Activated CD4-positive, alpha-beta T cell treated with anti-CD3 and anti-CD28 coated beads for 24 hours (primary cell): ENCODE results near the gene GTF2H3.

Experiments
- DNase-seq, 2 donors: peaks; one replicate each; pipeline ENCODE4 v3.0.0-alpha.2; 2020; ENCODE audit warnings: low read depth in 2 of 2

The GTF2H3 gene

DNA sequence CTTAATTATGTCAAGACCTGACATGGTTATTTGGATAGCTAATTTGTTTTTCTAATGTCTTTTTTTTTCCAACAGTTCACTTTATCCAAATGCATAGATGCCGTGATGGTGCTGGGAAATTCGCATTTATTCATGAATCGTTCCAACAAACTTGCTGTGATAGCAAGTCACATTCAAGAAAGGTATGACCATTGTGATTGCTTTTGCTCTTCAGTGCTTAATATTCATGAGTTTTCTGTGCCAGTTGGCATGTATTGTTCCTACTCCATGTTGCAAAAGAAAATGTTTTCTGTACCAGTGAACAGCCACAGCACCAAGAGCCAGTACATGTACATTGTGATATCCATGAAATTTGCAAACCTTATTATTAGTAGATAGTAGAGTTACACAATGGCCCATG is 11.8 kb downstream of the GTF2H3 start:
- no peak for DNase-seq

- DNase-seq = no peak
These were observed 12.2 kb downstream of the GTF2H3 start for GRCh38 chr12:123645878-123646277.

GRCh38 chr12:123648401-123648800 is 14.8 kb downstream of the GTF2H3 start:
- no peak for DNase-seq

DNA sequence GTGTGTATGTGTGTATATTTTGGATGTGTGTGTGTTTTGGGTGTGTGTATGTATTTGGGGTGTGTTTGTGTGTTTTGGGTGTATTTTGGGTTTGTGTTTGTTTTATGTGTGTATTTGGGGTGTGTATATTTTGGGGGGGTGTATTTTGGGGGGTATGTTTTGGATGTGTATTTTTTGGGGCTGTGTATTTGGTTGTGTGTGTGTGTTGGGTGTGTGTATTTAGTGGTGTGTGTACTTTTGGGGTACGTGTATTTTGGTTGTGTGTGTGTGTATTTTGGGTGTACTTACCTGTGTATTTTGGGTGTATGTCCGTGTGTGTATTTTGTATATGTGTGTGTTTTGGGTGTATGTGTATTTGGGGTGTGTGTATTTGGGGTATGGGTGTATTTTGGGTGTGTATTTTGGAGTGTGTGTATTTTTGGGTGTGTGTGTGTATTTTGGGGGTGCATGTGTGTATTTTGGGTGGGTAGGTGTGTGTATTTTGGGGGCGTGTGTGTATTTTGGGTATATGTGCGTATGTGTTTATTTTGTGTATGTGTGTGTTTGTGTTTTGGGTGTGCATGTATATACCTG is 20.6 kb downstream of the GTF2H3 start:
- no peak for DNase-seq

DNA sequence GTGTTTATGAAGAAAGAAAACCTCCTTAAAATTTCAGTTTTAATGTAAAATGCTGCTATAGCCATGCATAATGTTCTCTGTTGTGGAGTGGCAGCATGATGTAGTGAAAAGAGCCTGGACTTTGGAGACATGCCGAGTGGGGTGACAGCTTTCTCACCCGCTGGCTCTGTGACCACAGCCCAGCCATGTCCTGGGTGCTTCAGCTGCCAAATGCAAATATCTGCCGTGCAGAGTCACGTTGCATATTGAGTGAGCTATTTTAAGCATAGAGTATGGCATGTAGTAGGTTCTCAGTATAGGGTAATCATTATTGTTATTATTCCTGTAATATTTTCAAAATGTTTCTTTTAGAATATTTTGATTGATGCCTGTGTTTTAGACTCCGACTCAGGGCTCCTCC is 21.8 kb downstream of the GTF2H3 start:
- DNase-seq = no peak

GRCh38 chr12:123656392-123656791 is 22.8 kb downstream of the GTF2H3 start:
- DNase-seq = no peak

- DNase-seq = no peak
These were observed 23.6 kb downstream of the GTF2H3 start for GRCh38 chr12:123657211-123657610.

DNA sequence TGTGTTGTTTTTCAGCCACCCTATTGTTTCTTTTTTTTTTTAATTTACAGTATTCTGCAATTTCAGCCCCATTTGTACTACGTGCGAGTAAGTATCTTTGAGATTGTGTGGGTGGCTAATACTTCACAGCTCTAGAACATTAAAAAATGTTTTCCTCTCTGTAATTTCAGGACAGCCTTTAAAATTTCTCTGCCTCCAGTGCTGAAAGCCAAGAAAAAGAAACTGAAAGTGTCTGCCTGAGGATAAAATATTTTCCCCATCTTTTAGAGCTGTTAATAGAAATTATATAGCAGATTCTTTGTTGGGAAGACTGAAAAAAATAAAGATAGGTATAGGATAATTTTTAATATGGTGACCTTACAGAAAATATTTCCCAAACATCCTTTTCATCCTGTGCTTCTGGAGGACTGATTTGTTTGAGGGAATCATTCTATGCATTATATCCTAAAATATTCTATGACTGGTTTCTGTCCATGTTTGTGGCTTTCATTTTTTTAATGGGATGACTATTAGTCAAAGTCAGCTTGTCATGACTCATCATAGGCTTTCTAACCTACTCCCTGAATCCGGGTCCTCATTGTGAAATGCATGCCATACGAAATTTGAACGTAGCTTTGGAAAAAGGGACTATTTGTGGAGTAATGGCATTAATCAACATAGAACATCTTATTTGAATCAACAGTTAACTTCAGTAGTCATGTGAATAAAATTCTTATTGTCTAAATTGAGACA is 26.5 kb downstream of the GTF2H3 start:
- DNase-seq = no peak

GRCh38 chr12:123667771-123668170 is 34.1 kb downstream of the GTF2H3 start:
- no peak for DNase-seq

DNA sequence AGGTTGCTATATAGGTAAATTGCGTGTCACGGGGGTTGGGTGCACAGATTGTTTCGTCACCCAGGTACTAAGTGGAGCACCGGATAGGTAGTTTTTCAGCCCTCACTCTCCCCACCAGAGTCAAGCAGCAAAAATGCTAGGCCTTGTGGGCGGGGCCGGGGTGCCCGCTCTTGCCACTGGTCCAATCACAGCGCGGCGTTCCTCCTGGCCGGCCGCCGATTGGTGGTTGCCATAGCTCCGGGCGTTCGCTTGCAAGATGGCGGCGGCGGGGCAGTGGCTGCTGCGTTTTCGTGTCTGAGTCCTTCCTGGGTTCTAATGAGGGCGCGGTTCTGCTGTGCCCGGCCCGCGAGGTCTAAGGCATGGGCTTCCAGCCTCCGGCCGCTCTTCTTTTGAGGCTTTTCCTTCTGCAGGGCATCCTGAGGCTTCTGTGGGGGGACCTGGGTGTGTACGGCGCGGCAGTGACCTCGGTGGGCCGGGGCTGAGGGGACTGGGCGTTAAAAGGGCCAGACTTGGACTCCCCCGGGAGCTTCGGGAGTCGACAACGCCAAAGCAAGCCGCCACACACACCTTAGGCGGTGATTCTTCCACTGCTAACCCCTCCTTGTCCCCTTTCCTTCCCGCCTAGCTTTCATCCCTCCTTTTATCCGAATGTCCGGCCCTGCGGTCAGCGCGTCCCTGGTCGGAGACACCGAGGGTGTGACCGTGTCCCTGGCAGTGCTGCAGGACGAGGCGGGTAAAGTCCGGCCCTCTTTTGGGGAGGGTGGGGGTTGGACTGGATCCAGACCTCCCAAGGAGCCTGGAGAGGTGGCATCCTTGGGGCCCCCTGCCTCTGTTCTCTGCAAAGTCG is 37.5 kb downstream of the GTF2H3 start, which contains the start of gene TCTN2:
Gene TCTN2, plus strand, starts transcription at position 232 of the 847 bp plus-strand sequence. Its CDS starts 128 bp downstream, at position 360.
- peak; percentile 88 to 93 for DNase-seq

DNA sequence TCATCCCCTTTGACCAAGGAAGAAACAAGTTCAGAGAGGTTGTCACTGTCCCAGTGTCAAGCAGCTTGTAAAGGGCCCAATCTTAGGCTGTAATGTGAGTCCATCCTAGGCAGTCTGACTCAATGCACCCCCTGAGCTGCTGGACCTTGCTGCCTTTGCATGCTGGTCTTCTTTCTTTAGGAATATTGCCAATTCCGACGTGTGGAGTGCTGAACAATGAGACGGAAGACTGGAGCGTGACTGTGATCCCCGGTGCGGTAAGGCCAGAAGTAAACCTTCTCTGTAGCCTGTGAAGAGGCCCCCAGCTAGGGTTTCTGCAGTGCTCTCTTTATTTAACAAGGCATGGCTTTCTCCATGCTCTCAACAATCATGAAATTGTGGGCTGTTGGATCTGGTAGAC is 38.2 kb downstream of the GTF2H3 start:
- no peak for DNase-seq

DNA sequence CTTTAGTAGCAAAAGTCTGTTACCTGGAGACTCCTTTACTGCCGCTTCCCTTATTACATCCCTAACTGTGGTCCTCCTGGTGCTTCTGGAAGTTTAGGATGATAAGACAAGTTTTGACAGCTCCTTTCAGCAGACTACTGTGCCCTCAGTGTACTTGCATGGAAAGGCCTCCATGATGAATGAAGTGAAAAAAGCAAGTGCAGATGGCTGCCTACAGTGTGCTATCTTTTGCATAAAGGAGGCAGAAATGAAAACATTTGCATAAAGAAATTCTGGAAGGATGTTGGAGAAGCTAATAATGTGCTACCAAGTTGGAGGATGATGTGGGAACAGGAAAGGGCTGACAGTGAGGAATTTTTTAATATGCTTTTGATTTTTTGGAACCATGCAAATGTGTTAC is 41.8 kb downstream of the GTF2H3 start:
- no peak for DNase-seq

- DNase-seq = no peak
These were observed 43.1 kb downstream of the GTF2H3 start for GRCh38 chr12:123676616-123677320.

DNA sequence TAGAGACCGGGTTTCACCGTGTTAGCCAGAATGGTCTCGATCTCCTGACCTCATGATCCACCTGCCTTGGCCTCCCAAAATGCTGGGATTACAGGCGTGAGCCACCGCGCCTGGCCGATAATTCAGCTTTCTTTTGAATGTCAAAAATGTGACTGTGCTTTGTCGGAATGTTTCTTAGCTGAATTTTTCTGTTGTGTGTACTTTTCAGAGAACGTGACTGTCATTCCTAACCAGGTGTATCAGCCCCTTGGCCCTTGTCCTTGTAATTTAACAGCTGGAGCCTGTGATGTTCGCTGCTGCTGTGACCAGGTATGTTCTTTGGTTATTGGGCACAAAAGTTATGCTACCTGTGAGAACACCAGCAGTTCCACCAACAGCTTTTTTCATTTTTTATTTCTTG is 45.4 kb downstream of the GTF2H3 start:
- no peak for DNase-seq

- no peak for DNase-seq
These were observed 48.0 kb downstream of the GTF2H3 start for GRCh38 chr12:123681605-123682004.

- DNase-seq = no peak
These were observed 50.3 kb downstream of the GTF2H3 start for GRCh38 chr12:123683964-123684363.

- no peak for DNase-seq
These were observed 53.1 kb downstream of the GTF2H3 start for GRCh38 chr12:123686636-123687190.

- DNase-seq = no peak
These were observed 56.7 kb downstream of the GTF2H3 start for GRCh38 chr12:123690191-123690840.

GRCh38 chr12:123696207-123696606 is 62.6 kb downstream of the GTF2H3 start:
- DNase-seq = no peak

GRCh38 chr12:123696646-123697045 is 63.0 kb downstream of the GTF2H3 start:
- DNase-seq = no peak

GRCh38 chr12:123705935-123706334 is 72.3 kb downstream of the GTF2H3 start:
- DNase-seq = no peak
